Caco-2 (cell line): Measurements from ENCODE around the gene RAB30. TPM values are rescaled to one million over a fixed set of nuclear protein-coding genes. Genes with fewer than 3 reads are reported as not detected.

ENCODE experiments used
- BruUV-seq: library from RNA; stranded (reverse); fragments of 400-500 nt; replicated peaks from 2 replicates; lab custom pipeline; 2021; lab: Mats Ljungman, UMichigan
- CTCF ChIA-PET: fragments of 300-600 bp; sonication (Branson Sonifier 250); formaldehyde crosslinking; loops from one replicate; lab custom pipeline; 2022; ENCODE audit warnings: antibody characterized with exemption; lab: Charles Lee
- POLR2A ChIA-PET: fragments of 300-600 bp; sonication (Branson Sonifier 250); formaldehyde crosslinking; loops from one replicate; lab custom pipeline; 2022; ENCODE audit warnings: antibody characterized with exemption; lab: Charles Lee
- DNase-seq, 2 experiments: peaks; one replicate each; pipeline versions ENCODE4 v3.0.0 to v3.0.0-alpha.2; 2020 to 2022
- H3K27me3 ChIP-seq: replicated peaks from 2 replicates; pipeline ENCODE4 v1.6.0; 2011; ENCODE audit warnings: low read length; ENCODE audit not compliant: control insufficient read depth, insufficient read depth
- H3K36me3 ChIP-seq: 2 replicates; pipeline ENCODE4 v1.5.1; 2011; ENCODE audit warnings: low read length; ENCODE audit not compliant: control insufficient read depth, insufficient read depth
- H3K4me1 ChIP-seq: fragments of 250-450 bp; sonication (Bioruptor Pico); 2 replicates; pipeline ENCODE4 v1.5.1; 2020; ENCODE audit warnings: mild to moderate bottlenecking
- H3K4me3 ChIP-seq: 2 replicates; pipeline ENCODE4 v1.5.1; 2011; ENCODE audit warnings: low read depth, mild to moderate bottlenecking, control low read depth, low read length
- H3K9me3 ChIP-seq: fragments of 250-450 bp; sonication (Bioruptor Pico); 2 replicates; pipeline ENCODE4 v1.5.1; 2020; ENCODE audit warnings: mild to moderate bottlenecking, moderate library complexity
- H3K27ac Mint-ChIP-seq: one replicate; pipeline ENCODE4 v1.8.0; 2022; ENCODE audit warnings: mixed read lengths; ENCODE audit not compliant: unreplicated experiment
- H3K27me3 Mint-ChIP-seq: one replicate; pipeline ENCODE4 v1.8.0; 2022; ENCODE audit warnings: mixed read lengths; ENCODE audit not compliant: insufficient read depth, unreplicated experiment
- H3K36me3 Mint-ChIP-seq: one replicate; pipeline ENCODE4 v1.8.0; 2022; ENCODE audit warnings: mild to moderate bottlenecking, mixed read lengths; ENCODE audit not compliant: insufficient read depth, unreplicated experiment
- H3K4me1 Mint-ChIP-seq: one replicate; pipeline ENCODE4 v1.8.0; 2022; ENCODE audit warnings: low read depth, mixed read lengths; ENCODE audit not compliant: unreplicated experiment
- H3K4me3 Mint-ChIP-seq: one replicate; pipeline ENCODE4 v1.8.0; 2022; ENCODE audit warnings: mild to moderate bottlenecking, moderate library complexity, mixed read lengths; ENCODE audit not compliant: unreplicated experiment
- H3K9me3 Mint-ChIP-seq: one replicate; pipeline ENCODE4 v1.8.0; 2022; ENCODE audit warnings: mixed read lengths; ENCODE audit not compliant: unreplicated experiment
- intact Hi-C: fragments of 100-400 bp; cut with micrococcal nuclease; formaldehyde crosslinking; loops from one replicate; pipeline ENCODE4 v1.10.0; 2022; ENCODE audit not compliant: unreplicated experiment
- total RNA-seq: library from RNA; stranded (reverse); gene quantifications from 2 replicates; pipeline ENCODE4 v1.2.3, GENCODE V29; 2022
- TF ChIP-seq, protein P1 (sequence below), 2 experiments: fragments of 200-600 bp in 1 of 2; IDR thresholded peaks; 1 replicate in 1 of 2; 2 replicates in 1 of 2; pipeline versions ENCODE4 v1.5.1 to v1.8.0; 2011 to 2022; ENCODE audit warnings: antibody characterized with exemption in 1 of 2, control low read depth in 1 of 2, inconsistent platforms in 1 of 2, low read depth in 1 of 2, low read length in 1 of 2, mild to moderate bottlenecking in 1 of 2, moderate library complexity in 1 of 2; ENCODE audit not compliant: insufficient read depth in 1 of 2, severe bottlenecking in 1 of 2, unreplicated experiment in 1 of 2

Gene RAB30
- total RNA-seq, 1 experiment from 2014 or later: 13.5 TPM

DNA sequence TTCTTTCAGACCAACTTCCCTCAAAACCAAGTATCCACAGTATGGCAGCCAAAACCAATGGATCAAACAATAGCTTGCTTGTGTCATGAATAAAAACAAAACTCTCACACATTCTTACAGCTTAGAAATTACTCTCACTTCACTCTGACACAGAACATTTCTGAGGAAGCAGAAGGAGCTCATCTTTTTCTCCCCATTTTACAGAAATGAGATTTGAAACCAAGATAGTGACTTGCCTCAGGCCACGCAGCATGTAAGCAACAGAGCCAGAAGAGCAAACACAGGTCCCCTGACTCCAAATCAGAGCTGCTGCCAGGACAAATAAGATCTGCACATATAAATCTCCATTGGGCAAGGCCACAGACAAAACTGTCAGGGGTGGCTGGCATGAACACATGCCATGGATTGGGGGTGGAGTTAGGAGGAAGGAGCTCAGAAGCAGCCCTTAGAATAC, 64.8 kb downstream of the RAB30 start:
- ChIA-PET CTCF (interaction anchor here (1.1 to 1.7 kb wide), 3 partner anchors 27 to 139 kb away, joined by 3 to 6 read pairs (median 5); partner anchors contain the start of gene DDIAS), POLR2A (no interaction called here)
- no peaks in the 10 kb centered on the region for H3K36me3 ChIP-seq
- Mint-ChIP-seq H3K27ac (no peak overlapping the region), H3K4me3 (no peak overlapping the region), H3K9me3 (no peaks in the 10 kb centered on the region), H3K36me3 (no peaks in the 10 kb centered on the region), H3K27me3 (no peaks in the 10 kb centered on the region), H3K4me1 (peaks cover 30% of the 10 kb centered on the region)
- peaks cover 25% of the 10 kb centered on the region for H3K4me1 ChIP-seq
- no peaks in the 10 kb centered on the region for H3K9me3 ChIP-seq
- no peaks in the 10 kb centered on the region for H3K27me3 ChIP-seq
- no peak for DNase-seq
- BruUV-seq: no TSS peak
- intact Hi-C loops: no loop called here
- TF ChIP-seq, protein P1, sequence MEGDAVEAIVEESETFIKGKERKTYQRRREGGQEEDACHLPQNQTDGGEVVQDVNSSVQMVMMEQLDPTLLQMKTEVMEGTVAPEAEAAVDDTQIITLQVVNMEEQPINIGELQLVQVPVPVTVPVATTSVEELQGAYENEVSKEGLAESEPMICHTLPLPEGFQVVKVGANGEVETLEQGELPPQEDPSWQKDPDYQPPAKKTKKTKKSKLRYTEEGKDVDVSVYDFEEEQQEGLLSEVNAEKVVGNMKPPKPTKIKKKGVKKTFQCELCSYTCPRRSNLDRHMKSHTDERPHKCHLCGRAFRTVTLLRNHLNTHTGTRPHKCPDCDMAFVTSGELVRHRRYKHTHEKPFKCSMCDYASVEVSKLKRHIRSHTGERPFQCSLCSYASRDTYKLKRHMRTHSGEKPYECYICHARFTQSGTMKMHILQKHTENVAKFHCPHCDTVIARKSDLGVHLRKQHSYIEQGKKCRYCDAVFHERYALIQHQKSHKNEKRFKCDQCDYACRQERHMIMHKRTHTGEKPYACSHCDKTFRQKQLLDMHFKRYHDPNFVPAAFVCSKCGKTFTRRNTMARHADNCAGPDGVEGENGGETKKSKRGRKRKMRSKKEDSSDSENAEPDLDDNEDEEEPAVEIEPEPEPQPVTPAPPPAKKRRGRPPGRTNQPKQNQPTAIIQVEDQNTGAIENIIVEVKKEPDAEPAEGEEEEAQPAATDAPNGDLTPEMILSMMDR (IDR thresholded peaks at IDR 0.05; ENCODE audit: insufficient read depth in 1 of 2, low read depth in 1 of 2, low read length in 1 of 2, severe bottlenecking in 1 of 2, unreplicated experiment in 1 of 2): no peak
- H3K4me3 ChIP-seq: no peak overlapping the region

DNA sequence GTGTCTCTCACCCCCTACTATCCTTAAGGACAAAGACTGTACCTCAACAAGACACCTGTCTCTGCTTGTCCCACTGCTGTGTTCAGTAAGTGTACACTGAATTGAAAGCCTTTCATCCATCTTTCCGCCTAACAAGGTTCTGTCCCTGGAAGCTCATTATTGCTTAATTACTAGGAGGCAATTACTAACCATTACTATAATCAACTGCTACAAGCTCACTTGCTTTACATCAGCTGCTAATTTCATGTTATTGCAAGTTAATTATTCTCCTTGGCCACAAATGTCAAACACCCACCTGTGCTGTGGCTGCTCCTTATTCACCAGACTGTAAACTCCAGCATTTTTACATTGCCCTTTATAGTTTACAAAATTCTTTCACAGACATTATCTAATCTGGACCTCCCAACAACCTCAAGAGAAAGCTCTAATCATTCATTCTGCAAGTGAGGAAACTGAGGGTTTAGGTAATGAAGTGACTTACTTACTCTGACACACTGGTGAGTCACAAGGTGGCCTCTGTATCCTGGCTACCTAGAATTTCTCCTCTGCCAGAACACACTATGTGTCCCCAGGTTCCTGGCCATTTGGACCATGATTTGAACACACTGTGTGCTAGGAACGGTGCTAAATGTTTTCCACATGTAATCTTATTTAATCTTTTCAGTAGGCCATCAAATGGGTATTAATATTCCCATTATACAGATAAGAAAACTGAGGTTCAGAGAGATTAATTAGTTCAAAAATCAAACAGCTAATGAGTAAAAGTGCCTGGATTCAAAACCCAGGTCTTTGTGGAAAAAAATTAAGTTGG, 66.7 kb downstream of the RAB30 start:
- Mint-ChIP-seq H3K36me3 (no peaks in the 10 kb centered on the region), H3K4me3 (no peak overlapping the region), H3K4me1 (peaks cover 30% of the 10 kb centered on the region), H3K27me3 (no peaks in the 10 kb centered on the region), H3K9me3 (no peaks in the 10 kb centered on the region), H3K27ac (no peak overlapping the region)
- H3K36me3 ChIP-seq: no peaks in the 10 kb centered on the region
- TF ChIP-seq, protein P1 (IDR thresholded peaks at IDR 0.05; ENCODE audit: insufficient read depth in 1 of 2, low read depth in 1 of 2, low read length in 1 of 2, severe bottlenecking in 1 of 2, unreplicated experiment in 1 of 2): no peak
- peaks cover 24% of the 10 kb centered on the region for H3K4me1 ChIP-seq
- H3K27me3 ChIP-seq: no peaks in the 10 kb centered on the region
- ChIA-PET CTCF (no interaction called here), POLR2A (no interaction called here)
- no peak overlapping the region for H3K4me3 ChIP-seq
- intact Hi-C loops: no loop called here
- H3K9me3 ChIP-seq: no peaks in the 10 kb centered on the region
- no peak for DNase-seq
- no TSS peak for BruUV-seq

DNA sequence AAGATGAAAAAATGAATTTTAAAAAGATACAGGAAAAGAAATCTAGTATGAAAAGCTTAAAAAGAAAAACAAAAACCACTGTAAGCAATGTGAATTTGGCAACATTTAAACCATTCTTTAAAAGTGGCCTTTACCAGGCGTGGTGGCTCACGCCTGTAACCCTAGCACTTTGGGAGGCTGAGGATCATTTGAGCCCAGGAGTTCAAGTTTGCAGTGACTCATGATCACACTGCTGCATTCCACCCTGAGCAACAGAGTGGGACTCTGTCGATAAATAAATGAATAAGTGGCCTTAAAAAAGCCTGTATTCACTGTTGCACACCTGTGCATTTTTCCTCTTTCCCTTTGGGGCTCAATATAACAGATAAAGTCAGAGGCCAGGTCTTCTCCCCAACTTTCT, 69.2 kb downstream of the RAB30 start:
- no peaks in the 10 kb centered on the region for H3K9me3 ChIP-seq
- Mint-ChIP-seq H3K4me3 (no peak overlapping the region), H3K36me3 (no peaks in the 10 kb centered on the region), H3K27ac (no peak overlapping the region), H3K4me1 (peaks cover 15% of the 10 kb centered on the region), H3K27me3 (no peaks in the 10 kb centered on the region), H3K9me3 (no peaks in the 10 kb centered on the region)
- no peak overlapping the region for H3K4me3 ChIP-seq
- no peaks in the 10 kb centered on the region for H3K36me3 ChIP-seq
- DNase-seq: no peak
- TF ChIP-seq, protein P1 (IDR thresholded peaks at IDR 0.05; ENCODE audit: insufficient read depth in 1 of 2, low read depth in 1 of 2, low read length in 1 of 2, severe bottlenecking in 1 of 2, unreplicated experiment in 1 of 2): no peak
- intact Hi-C loops: no loop called here
- H3K4me1 ChIP-seq: peaks cover 12% of the 10 kb centered on the region
- no TSS peak for BruUV-seq
- ChIA-PET POLR2A (no interaction called here), CTCF (no interaction called here)
- H3K27me3 ChIP-seq: no peaks in the 10 kb centered on the region
